Frontal cortex (tissue), 4 donors: Measurements from ENCODE around the gene MTX3. TPM values are rescaled to one million over a fixed set of nuclear protein-coding genes. Genes with fewer than 3 reads are reported as not detected.

ENCODE experiments used
- DNase-seq, 2 donors: peaks; one replicate each; pipeline ENCODE4 v3.0.0; 2012; ENCODE audit warnings: low spot score in 2 of 2
- FAIRE-seq: peaks from 2 replicates; lab custom pipeline; 2012; peaks lifted over from hg19 to GRCh38; lab: Jason Lieb, UNC
- total RNA-seq: library from RNA; depleted of rRNA; stranded (reverse); fragments of >200 nt; gene quantifications from one replicate; pipeline ENCODE4 v1.2.3, GENCODE V29; 2014
- donor health status: control.
- donor health status: control.
- donor health status: control.

Gene MTX3
- total RNA-seq, 1 donor from 2014 or later, result 14.7 TPM

DNA sequence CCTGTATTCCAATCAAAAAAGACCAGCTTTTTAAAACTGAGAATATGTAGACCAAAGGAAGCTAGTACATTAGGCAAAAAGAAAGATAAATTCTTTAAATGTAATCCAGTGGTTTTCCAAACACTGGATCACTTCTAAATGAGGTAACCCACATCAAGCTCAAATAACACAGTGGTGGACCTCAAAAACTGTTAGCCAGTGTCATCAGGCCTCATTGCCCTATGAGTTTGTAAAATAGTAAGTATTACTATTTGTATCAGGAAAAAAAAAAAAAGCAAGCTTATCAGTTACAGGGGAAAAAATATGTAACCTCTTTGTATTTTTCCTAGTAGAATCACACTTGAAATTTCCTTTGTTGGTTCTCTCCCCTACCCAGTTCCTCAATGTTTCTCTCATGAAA is 6.7 kb downstream of the MTX3 start:
- FAIRE-seq (no peak), DNase-seq (no peak)

DNA sequence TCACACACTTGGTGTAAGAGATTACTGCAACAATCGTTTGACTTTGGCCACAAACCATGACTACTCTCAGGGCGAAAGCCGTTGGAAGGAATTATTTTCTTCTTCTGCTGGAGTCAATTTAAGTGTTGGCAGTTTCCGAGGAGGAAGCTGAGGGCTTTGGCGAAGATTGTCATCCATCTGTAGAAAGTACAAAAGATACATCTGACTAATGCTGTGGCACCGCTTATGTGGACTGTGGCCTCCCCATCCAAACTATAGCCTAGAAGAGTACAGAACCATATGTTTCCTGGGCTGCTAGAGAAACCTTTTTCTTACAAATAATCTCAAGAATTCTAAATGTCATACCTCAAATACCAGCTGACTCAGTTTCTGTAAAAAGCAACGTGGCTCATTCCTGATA is 7.4 kb downstream of the MTX3 start:
- DNase-seq, result no peak
- FAIRE-seq, result no peak

DNA sequence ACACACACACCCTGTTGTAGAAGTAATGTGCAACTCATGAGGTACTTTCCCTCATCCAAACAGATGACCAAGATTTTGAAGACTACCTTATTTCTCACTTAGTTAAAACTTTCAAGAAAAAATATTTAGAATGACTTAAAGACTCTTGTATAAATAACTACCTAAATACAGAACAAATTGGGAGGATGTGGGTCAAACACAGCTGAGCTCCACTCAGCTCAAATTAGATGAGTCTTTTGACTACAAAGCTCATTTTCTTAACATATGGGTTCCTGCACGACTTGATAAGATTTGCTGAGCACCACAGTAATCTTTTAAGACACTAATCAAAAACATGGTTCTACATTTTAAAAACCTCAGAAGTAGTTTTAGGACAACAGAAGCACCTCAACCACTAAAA is 8.9 kb downstream of the MTX3 start:
- FAIRE-seq (no peak), DNase-seq (no peak)

DNA sequence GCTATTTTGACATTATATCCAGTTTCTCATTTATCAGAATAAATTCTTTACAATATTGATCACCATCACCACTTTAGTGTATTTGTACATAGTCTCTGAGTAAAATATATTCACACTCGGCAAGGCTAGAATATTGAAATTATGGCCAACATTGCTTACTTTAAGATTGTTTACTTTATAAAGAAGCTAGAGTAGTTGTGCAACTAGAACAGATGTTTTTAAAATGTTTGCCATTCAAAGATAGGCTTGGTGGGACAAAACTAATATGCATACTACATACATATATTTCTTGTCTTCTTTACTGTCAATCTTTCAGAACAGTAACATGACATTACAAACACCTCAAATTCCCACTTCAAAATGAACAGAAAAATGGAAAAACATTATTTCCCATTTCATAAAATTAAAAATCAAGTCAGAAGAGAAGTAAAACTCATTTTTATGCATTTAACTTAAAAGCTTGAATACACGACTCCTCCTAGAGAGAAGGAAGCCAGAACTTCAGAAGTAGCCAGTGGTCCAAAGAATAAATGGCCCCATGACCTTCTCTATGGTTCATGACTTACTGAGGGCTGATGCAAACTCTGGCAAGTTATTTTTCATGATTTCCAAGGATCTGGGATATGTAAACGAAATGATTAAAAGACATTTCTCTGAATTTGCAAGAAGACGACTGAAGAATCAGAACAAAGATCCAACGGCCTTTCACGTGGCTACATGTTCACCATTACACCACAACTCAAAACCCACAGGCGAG is 14.1 kb downstream of the MTX3 start:
- DNase-seq, result no peak
- FAIRE-seq, result no peak

- FAIRE-seq, result no peak
- no peak for DNase-seq
Measured at GRCh38 chr5:79975422-79975821, 15.6 kb downstream of the MTX3 start.

GRCh38 chr5:79974886-79975285 is 16.2 kb downstream of the MTX3 start:
- FAIRE-seq, result no peak
- no peak for DNase-seq

- FAIRE-seq, result no peak
- no peak for DNase-seq
Measured at GRCh38 chr5:79973996-79974395, 17.1 kb downstream of the MTX3 start.

- FAIRE-seq (no peak), DNase-seq (no peak)
Measured at GRCh38 chr5:79973511-79973910, 17.6 kb downstream of the MTX3 start.

DNA sequence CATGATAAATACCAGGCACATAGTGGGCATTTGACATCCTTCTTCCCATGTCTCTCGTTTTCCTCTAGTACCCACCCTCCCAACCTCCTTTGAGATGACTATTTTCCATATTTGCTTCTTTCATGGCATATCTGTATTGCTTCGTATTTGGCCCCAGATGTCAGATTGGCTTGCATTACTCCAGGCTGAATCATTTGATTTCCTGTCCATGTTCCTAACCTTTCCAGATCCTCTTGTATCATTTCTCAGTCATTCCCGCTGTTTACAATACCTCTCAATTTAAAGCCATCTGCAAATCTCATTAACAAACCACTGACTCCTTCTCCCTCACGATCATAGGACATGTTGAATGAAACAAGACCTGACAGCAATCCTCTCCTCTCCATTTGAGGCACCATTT is 19.9 kb downstream of the MTX3 start:
- FAIRE-seq, result no peak

GRCh38 chr5:79966448-79966847 is 24.6 kb downstream of the MTX3 start:
- no peak for DNase-seq
- no peak for FAIRE-seq

More for the DNA sequence above, 19.9 kb downstream of the MTX3 start:
- no peak for DNase-seq

GRCh38 chr5:79964136-79964535 is 26.9 kb downstream of the MTX3 start:
- DNase-seq (no peak), FAIRE-seq (no peak)

DNA sequence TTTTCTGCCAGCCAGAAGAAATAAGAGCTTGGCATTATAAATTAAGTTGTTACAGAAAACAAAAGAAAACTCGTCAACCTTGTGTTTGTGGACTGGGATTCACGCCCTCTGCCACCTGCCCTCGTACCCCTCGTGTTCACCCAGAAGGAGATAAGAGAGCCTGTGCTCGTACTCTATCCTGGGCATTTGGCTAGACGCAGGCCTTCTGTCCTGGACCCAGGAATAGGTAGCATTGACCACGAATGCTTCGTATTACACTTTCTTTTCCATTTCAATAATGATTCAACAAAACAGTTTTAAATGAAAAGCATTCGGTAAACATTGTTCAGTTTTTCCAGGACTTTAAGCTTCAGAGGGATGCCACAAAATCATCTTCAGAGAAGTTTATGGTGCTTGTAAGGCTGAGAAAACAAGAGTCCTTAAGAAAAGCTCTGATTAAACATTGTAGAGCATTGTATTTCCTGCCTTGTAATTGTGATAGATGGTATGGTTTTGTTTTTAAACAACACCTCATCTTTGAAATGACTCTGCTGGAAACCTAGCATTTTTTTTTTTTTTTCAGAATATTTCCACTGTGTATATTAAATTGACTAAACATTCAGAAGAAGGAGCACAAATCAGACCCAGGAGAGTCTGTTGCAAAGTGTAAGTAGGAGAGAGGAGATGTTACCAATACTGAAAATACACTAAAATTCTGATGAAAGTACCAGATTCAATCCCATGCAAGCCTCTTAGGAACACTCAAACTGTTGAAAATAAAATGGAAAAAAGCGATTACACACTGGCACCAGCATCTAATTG is 27.6 kb downstream of the MTX3 start:
- DNase-seq, result no peak
- FAIRE-seq, result no peak

DNA sequence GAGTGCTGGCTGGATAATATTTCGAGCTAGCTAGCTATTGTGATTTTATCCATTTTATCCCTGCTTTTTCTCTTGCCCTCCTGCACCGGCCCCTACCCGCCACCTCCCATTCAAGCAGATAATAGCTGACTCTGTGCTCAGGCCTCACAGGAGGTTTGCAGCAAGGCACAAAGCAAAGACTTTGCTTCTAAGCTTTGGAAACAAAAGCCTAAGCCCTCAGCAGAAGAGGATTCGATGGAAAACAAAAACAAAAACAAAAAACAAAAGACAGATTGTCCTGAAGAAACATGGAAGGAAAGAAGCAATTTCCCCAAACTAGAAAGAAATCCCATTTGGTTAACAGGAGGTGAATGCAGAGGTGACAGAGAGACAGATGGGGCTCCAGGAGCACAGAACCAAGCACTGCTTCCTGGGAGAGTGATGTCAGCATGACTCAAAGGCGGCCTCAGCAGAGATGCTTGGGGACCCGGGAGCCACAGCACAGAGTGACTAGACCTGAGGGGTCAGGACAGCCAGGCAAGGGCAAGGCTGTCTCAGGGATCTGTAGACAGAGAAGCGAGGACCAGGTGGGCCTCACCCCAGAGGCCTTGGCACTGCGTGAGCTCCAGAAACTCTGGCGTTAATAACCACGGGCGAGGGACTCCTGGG is 28.4 kb downstream of the MTX3 start:
- DNase-seq (no peak), FAIRE-seq (no peak)

DNA sequence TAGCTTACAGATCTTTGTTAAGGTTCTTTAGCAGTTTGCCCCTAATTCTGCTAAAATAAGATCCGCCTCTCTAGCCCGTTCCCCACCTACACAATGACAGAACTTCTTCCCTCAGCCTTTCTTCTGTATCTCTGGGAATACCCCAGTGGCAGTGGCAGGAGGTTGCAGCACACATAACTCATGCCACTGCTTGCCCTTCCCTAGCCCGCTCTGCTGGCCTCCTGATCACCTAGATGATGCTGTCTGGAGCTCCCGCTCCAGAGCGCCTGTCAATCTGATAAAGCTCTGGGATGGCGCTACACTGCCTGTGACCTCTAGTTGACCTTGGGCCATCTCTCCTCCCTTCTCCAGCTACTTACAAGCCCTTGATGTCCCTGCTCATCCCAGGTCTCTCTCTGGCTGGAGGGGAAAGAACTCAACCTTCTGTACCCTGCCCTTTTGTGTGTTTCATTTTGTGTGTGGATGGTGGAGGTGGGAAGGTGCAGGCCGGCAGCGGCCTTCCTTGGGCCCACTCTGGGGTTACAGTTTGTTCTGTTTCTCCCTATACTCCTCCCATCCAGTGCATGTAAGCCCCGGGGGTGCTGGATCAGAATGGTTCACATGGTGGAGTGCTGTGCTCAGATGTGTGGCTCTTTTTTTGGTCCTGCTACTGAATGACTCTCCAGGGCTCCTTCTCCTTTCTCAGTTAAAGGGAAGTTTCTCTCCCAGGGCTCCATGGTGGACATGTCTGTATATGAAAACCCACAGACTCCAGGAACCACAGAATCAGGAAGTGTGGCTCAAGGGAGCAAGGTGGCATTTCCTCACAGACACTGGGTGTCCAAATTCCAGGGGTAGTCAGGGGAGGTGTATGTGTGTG is 29.1 kb downstream of the MTX3 start:
- no peak for DNase-seq
- FAIRE-seq, result no peak

- DNase-seq (no peak), FAIRE-seq (no peak)
Measured at GRCh38 chr5:79959407-79959806, 31.7 kb downstream of the MTX3 start.

- DNase-seq (no peak), FAIRE-seq (no peak)
Measured at GRCh38 chr5:79955941-79956670, 35.0 kb downstream of the MTX3 start.

- DNase-seq, result no peak
- FAIRE-seq, result no peak
Measured at GRCh38 chr5:79955356-79955895, 35.6 kb downstream of the MTX3 start.

- FAIRE-seq (no peak), DNase-seq (no peak)
Measured at GRCh38 chr5:79954620-79955019, 36.4 kb downstream of the MTX3 start.

DNA sequence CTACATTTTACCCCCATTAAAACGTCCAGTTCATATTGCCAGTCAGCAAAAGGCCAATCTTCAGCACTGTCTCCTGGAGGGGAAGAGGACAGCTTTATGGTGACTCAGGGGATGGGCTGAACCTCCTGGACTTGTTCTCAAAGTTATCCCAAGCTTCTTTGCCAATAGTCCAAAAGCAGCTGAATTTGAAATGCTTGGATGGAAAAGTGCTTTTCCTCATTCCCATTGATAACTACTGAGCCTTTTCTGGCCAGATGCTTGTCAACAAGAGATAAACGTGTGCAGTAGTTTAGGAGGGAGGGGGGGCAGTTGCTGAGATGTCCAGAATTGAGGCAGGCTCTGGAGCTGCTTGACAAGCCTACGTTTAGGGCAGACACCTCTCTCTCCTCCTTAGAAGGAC is 43.5 kb downstream of the MTX3 start:
- FAIRE-seq, result no peak
- DNase-seq, result no peak
